ENCODE results near the gene DDX19B. TPM values are rescaled to one million over a fixed set of nuclear protein-coding genes. Genes with fewer than 3 reads are reported as not detected.
"Not testable (repeated sequence)": the region's sequence is repeated elsewhere in the genome, so short reads cannot be mapped to it uniquely, and the experiment has no call there.

The DDX19B gene
- total RNA-seq, 1 donor from 2014 or later, result 41.0 TPM

GRCh38 chr16:70267516-70267915 is 31.5 kb upstream of the DDX19B start:
- no peaks in the 10 kb centered on the region for H3K27me3 ChIP-seq
- DNase-seq (ENCODE audit: low spot score), result peak; percentile 70
- no peaks in the 10 kb centered on the region for H3K9me3 Mint-ChIP-seq
- no peak overlapping the region for H3K27ac ChIP-seq
- H2AFZ ChIP-seq (replicated peaks), result no peak overlapping the region
- H3K4me2 ChIP-seq, result no peak overlapping the region
- TF ChIP-seq EZH2 (IDR thresholded peaks at IDR 0.05), result no peak
- peak; percentile 74 for TF ChIP-seq CTCF (IDR thresholded peaks at IDR 0.05)
- peaks cover 42% of the 10 kb centered on the region for H3K36me3 Mint-ChIP-seq
- H3K27me3 Mint-ChIP-seq (ENCODE audit: insufficient read depth, low read depth), result no peaks in the 10 kb centered on the region
- peaks cover 13% of the 10 kb centered on the region for H3F3A ChIP-seq (ENCODE audit: low read depth)
- H3K4me1 ChIP-seq, result no peaks in the 10 kb centered on the region
- H3K4me3 ChIP-seq, result no peak overlapping the region
- H3K9me3 ChIP-seq (ENCODE audit: low read depth), result no peaks in the 10 kb centered on the region
- no peak overlapping the region for H3K27ac Mint-ChIP-seq
- no peak overlapping the region for H3K4me3 Mint-ChIP-seq
- H4K20me1 ChIP-seq (ENCODE audit: low read depth), result peaks cover 9% of the 10 kb centered on the region
- no peak overlapping the region for H3K9ac ChIP-seq
- peaks cover 10% of the 10 kb centered on the region for H3K79me2 ChIP-seq (ENCODE audit: low read depth)
- H3K4me1 Mint-ChIP-seq, result no peaks in the 10 kb centered on the region
- H3K36me3 ChIP-seq, result peaks cover 10% of the 10 kb centered on the region

GRCh38 chr16:70267922-70268321 is 31.1 kb upstream of the DDX19B start:
- H3K36me3 ChIP-seq, result peaks cover 10% of the 10 kb centered on the region
- H2AFZ ChIP-seq (replicated peaks); H3K4me1 Mint-ChIP-seq; DNase-seq (ENCODE audit: low spot score); H3K4me1 ChIP-seq; H3K4me3 Mint-ChIP-seq; H3K27ac ChIP-seq; H3K4me3 ChIP-seq; H4K20me1 ChIP-seq (ENCODE audit: low read depth); H3K27ac Mint-ChIP-seq; H3K9me3 ChIP-seq (ENCODE audit: low read depth); H3K4me2 ChIP-seq; H3K9ac ChIP-seq; H3K27me3 Mint-ChIP-seq (ENCODE audit: insufficient read depth, low read depth); H3K9me3 Mint-ChIP-seq; H3K27me3 ChIP-seq: not testable (repeated sequence)
- peaks cover 42% of the 10 kb centered on the region for H3K36me3 Mint-ChIP-seq
- peaks cover 13% of the 10 kb centered on the region for H3F3A ChIP-seq (ENCODE audit: low read depth)
- peaks cover 10% of the 10 kb centered on the region for H3K79me2 ChIP-seq (ENCODE audit: low read depth)

GRCh38 chr16:70269471-70269870 is 29.5 kb upstream of the DDX19B start:
- TF ChIP-seq CTCF (IDR thresholded peaks at IDR 0.05), result no peak
- TF ChIP-seq EZH2 (IDR thresholded peaks at IDR 0.05), result no peak
- no peak for TF ChIP-seq EZH2phosphoT487 (IDR thresholded peaks at IDR 0.05)
- H3F3A ChIP-seq (ENCODE audit: low read depth), result peaks cover 13% of the 10 kb centered on the region
- peaks cover 45% of the 10 kb centered on the region for H3K36me3 Mint-ChIP-seq
- H3K4me3 ChIP-seq, result no peak overlapping the region
- no peak overlapping the region for H3K4me2 ChIP-seq
- no peak for DNase-seq (ENCODE audit: low spot score)
- no peak overlapping the region for H3K27ac Mint-ChIP-seq
- H3K4me1 Mint-ChIP-seq, result no peaks in the 10 kb centered on the region
- H3K9me3 Mint-ChIP-seq, result no peaks in the 10 kb centered on the region
- peaks cover 10% of the 10 kb centered on the region for H3K36me3 ChIP-seq
- peaks cover 10% of the 10 kb centered on the region for H3K79me2 ChIP-seq (ENCODE audit: low read depth)
- no peaks in the 10 kb centered on the region for H3K4me1 ChIP-seq
- H4K20me1 ChIP-seq (ENCODE audit: low read depth), result peaks cover 13% of the 10 kb centered on the region
- H3K9ac ChIP-seq, result no peak overlapping the region
- no peak overlapping the region for H3K4me3 Mint-ChIP-seq
- no peaks in the 10 kb centered on the region for H3K9me3 ChIP-seq (ENCODE audit: low read depth)
- H3K27me3 ChIP-seq, result no peaks in the 10 kb centered on the region
- no peak overlapping the region for H2AFZ ChIP-seq (replicated peaks)
- H3K27ac ChIP-seq, result no peak overlapping the region
- H3K27me3 Mint-ChIP-seq (ENCODE audit: insufficient read depth, low read depth), result no peaks in the 10 kb centered on the region

- Histone ChIP-seq H2AFZ (replicated peaks) (no peak overlapping the region), H3F3A (ENCODE audit: low read depth) (peaks cover 13% of the 10 kb centered on the region), H4K20me1 (ENCODE audit: low read depth) (peaks cover 13% of the 10 kb centered on the region), H3K4me2 (no peak overlapping the region), H3K4me3 (no peak overlapping the region), H3K9ac (no peak overlapping the region), H3K4me1 (no peaks in the 10 kb centered on the region), H3K79me2 (ENCODE audit: low read depth) (peaks cover 10% of the 10 kb centered on the region), H3K27me3 (no peaks in the 10 kb centered on the region), H3K9me3 (ENCODE audit: low read depth) (no peaks in the 10 kb centered on the region), H3K27ac (no peak overlapping the region), H3K36me3 (peaks cover 10% of the 10 kb centered on the region)
- Mint-ChIP-seq H3K36me3 (peaks cover 43% of the 10 kb centered on the region), H3K9me3 (no peaks in the 10 kb centered on the region), H3K4me3 (no peak overlapping the region), H3K27me3 (ENCODE audit: insufficient read depth, low read depth) (no peaks in the 10 kb centered on the region), H3K4me1 (no peaks in the 10 kb centered on the region), H3K27ac (no peak overlapping the region)
- no peak for DNase-seq (ENCODE audit: low spot score)
- TF ChIP-seq EZH2phosphoT487 (IDR thresholded peaks at IDR 0.05), result no peak
- TF ChIP-seq EZH2 (IDR thresholded peaks at IDR 0.05), result no peak
- TF ChIP-seq CTCF (IDR thresholded peaks at IDR 0.05), result no peak
These were observed 28.8 kb upstream of the DDX19B start for GRCh38 chr16:70270176-70270575.

Data from neural progenitor cell (in vitro differentiated cells).